GM21360 (cell line): ENCODE data around the gene C2.
"Not testable (repeated sequence)": the region's sequence is repeated elsewhere in the genome, so short reads cannot be mapped to it uniquely, and the experiment has no call there.

Experiments
- ATAC-seq: cut with Tn5 transposase; IDR thresholded peaks from one replicate; pipeline ENCODE4 v1.9.1; 2021; ENCODE audit warnings: mild to moderate bottlenecking, moderate library complexity; ENCODE audit not compliant: unreplicated experiment

Gene C2

GRCh38 chr6:31898383-31899011, 29.0 kb upstream of the C2 start:
- no peak for ATAC-seq

GRCh38 chr6:31899215-31899614, 28.3 kb upstream of the C2 start:
- ATAC-seq: no peak

- ATAC-seq: no peak
These were observed 27.4 kb upstream of the C2 start for GRCh38 chr6:31899882-31900722.

- ATAC-seq: no peak
These were observed 26.6 kb upstream of the C2 start for GRCh38 chr6:31900917-31901414.

DNA sequence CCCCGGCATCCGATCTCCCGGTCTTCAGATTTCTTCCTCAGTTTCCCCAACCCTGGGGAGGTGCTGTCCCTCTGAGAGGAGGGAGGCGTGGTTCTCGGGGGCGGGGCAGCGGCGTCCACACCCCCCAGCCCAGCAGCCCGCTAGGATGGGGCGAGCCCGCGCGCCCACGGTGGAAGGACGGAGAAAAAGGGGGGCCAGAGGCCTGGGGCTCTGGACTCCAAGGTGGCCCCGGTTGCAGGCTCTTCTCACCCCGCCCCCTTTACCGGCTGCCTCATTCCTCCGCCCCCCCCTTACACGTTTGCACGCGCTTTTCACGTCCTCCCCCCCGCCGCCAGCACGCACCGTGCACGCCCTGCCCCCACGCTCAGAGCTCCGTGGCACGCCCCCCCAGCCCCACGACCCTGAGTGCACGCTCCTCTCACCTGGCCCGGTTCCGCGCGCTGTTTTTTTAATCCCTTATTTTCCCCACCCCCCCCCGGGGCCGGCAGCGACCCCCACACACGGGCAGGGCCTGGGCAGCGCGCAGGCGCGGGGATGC, 26.0 kb upstream of the C2 start:
- ATAC-seq: no peak

DNA sequence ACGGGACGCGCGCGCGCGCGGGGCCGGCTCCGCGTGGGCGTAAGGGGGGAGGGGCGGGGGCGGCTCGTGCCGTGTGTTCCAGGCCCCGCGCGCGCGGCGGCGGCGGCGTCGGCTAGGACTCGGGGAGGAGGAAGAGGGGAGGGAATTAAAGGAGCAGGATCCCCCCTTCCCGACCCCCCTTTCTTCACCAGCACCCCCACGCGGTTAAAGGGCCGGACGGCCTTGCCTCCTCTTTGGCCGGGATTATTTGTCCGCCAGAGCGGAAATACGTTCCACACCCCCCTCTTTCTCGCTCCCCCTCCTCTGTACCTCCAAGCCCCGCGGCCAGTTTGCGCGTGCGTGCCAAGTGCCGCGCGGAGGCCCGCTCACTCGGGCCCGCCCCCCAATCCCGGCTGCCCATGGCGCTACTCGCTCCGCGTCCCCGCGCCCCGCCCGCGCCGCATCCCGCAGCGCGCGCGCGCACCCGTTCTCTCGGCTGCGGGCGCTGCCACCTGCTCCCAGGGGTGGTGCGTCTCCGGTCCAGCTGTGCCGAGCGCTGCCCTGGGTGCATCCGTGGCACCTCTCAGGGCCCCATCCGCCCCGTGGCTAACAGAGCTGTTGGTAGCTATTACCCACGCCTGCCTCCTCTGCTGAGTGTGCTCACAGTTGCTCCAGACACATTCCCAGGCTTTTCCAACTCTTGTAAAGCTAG, 25.4 kb upstream of the C2 start, which contains the start of gene ZBTB12:
Gene ZBTB12, minus strand, starts transcription at position 134 of the 691 bp plus-strand sequence. CDS start 781 bp downstream, outside the sequence.
- peak; percentile 44 for ATAC-seq

- no peak for ATAC-seq
These were observed 23.6 kb upstream of the C2 start for GRCh38 chr6:31903957-31904356.

- no peak for ATAC-seq
These were observed 22.5 kb upstream of the C2 start for GRCh38 chr6:31905041-31905440.

GRCh38 chr6:31906122-31906521, 21.4 kb upstream of the C2 start:
- ATAC-seq: no peak

GRCh38 chr6:31906727-31907126, 20.8 kb upstream of the C2 start:
- not testable (repeated sequence) for ATAC-seq

DNA sequence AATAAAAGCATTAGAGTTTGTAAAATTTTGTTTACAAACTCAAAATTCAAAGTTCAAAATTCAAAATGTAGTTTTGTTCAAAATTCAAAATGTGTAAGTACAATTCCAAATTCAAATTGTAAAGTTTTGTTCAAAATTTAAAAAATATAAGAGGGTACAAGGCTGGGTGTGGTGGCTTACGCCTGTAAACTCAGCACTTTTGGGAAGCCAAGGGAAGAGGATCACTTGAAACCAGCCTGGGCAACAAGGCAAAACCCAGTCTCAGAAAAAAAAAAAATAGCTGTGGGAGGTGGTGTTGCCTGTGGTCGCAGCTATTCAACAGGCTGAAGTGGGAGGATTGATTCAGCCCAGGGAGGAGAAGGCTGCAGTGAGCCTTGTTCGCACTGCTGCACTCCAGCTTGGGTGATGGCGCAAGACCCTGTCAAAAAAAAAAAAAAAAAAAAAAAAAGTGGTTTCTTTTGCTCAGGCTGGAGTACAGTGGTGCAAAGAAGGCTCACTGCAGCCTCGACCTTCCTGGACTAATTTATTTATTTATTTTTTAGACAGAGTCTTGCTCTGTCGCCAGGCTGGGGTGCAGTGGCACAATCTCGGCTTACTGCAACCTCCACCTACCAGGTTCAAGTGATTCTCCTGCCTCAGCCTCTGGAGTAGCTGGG, 20.2 kb upstream of the C2 start:
- no peak for ATAC-seq

- ATAC-seq: not testable (repeated sequence)
These were observed 19.3 kb upstream of the C2 start for GRCh38 chr6:31908255-31908654.

DNA sequence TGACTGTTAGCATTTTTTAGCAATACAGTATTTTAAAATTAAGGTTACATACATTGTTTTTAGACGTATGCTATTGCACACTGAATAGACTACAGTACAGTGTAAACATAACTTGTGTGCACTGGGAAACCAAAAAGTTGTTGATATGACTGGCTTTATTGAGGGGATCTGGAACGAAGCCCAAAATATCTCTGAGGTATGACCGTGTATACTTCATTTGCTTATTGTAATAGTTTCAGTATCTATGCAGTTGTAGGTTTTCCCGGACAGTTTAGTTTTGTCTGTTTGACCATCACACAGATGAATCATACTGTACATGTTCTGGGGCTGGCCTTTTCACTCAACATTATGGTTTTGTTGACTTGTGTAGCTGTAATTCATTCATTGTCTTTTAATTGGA, 18.7 kb upstream of the C2 start:
- peak; percentile 81 for ATAC-seq

DNA sequence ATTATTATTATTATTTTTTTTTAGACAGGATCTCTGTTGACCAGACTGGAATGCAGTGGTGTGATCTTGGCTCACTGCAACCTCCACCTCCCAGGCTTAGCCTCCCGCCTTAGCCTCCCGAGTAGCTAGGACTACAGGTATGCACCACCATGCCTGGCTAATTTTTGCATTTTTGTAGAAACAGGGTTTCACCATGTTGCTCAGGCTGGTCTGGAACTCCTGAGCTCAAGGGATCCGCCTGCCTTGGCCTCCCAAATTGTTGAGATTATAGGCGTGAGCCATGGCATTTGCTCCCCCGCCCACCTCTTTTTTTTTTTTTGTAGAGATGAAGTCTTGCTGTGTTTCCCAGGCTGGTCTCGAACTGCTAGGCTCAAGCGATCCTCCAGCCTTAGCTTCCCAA, 18.2 kb upstream of the C2 start:
- not testable (repeated sequence) for ATAC-seq

- ATAC-seq: no peak
These were observed 15.5 kb upstream of the C2 start for GRCh38 chr6:31911826-31912585.

- ATAC-seq: no peak
These were observed 12.2 kb upstream of the C2 start for GRCh38 chr6:31915351-31915750.

DNA sequence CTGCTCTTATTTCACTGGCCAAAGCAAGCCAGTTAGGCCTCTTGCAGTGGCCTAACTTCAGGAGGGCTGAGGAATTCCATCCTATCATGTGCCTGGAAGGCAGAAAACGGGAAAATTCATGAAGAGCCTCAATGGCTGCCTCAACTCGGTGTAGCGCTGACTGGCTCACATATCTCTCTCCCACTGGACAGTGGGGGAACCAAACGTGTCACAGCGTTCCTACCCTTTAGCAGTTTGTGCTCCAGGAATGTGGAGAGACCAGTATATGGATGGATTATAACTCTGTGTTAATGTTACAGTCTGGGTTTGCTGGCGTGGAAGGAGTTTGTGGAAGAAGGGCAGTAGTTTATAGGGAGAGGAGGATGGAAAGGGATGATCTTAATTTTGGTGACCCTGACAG, 11.8 kb upstream of the C2 start:
- no peak for ATAC-seq

GRCh38 chr6:31918069-31918720, 9.3 kb upstream of the C2 start:
- ATAC-seq: no peak

- no peak for ATAC-seq
These were observed 7.8 kb upstream of the C2 start for GRCh38 chr6:31919624-31920303.
